Measurements from ENCODE around the gene F10. TPM values are rescaled to one million over a fixed set of nuclear protein-coding genes. Genes with fewer than 3 reads are reported as not detected.

The F10 gene
- total RNA-seq, 1 experiment from 2014 or later, result not detected

- DNase-seq (no peak), ATAC-seq (no peak)
- ChIA-PET CTCF (interaction anchor here (0.7 kb wide), 1 partner anchor 43 kb away, joined by 5 read pairs; no protein-coding TSS in a partner anchor), POLR2A (ENCODE audit: unreplicated experiment) (no interaction called here)
- no peaks in the 10 kb centered on the region for H4K20me1 ChIP-seq (ENCODE audit: low read length)
- no peaks in the 10 kb centered on the region for H3F3A ChIP-seq (ENCODE audit: low read length, unreplicated experiment)
- no peak overlapping the region for H3K4me3 ChIP-seq (ENCODE audit: low read length)
- TF ChIP-seq EZH2phosphoT487 (IDR thresholded peaks at IDR 0.05; ENCODE audit: borderline replicate concordance, low read length) (no peak), EZH2 (IDR thresholded peaks at IDR 0.05; ENCODE audit: low read length, unreplicated experiment) (no peak)
- TF ChIP-seq, protein P1, sequence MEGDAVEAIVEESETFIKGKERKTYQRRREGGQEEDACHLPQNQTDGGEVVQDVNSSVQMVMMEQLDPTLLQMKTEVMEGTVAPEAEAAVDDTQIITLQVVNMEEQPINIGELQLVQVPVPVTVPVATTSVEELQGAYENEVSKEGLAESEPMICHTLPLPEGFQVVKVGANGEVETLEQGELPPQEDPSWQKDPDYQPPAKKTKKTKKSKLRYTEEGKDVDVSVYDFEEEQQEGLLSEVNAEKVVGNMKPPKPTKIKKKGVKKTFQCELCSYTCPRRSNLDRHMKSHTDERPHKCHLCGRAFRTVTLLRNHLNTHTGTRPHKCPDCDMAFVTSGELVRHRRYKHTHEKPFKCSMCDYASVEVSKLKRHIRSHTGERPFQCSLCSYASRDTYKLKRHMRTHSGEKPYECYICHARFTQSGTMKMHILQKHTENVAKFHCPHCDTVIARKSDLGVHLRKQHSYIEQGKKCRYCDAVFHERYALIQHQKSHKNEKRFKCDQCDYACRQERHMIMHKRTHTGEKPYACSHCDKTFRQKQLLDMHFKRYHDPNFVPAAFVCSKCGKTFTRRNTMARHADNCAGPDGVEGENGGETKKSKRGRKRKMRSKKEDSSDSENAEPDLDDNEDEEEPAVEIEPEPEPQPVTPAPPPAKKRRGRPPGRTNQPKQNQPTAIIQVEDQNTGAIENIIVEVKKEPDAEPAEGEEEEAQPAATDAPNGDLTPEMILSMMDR (conservative IDR thresholded peaks at IDR 0.05; ENCODE audit: low read depth, low read length), result no peak
- H3K4me2 ChIP-seq (ENCODE audit: low read length), result no peak overlapping the region
- no peaks in the 10 kb centered on the region for H3K27me3 ChIP-seq (ENCODE audit: low read length)
- no peaks in the 10 kb centered on the region for H3K4me1 ChIP-seq (ENCODE audit: insufficient read depth, low read length)
- no TSS peak for BruUV-seq (replicated peaks)
- intact Hi-C loops (cut with micrococcal nuclease), result no loop called here
- H2AFZ ChIP-seq (ENCODE audit: low read length), result no peak overlapping the region
- H3K9me2 ChIP-seq (replicated peaks; ENCODE audit: low read length), result no peaks in the 10 kb centered on the region
- no peak overlapping the region for H3K27ac ChIP-seq (ENCODE audit: low read length)
- no peaks in the 10 kb centered on the region for H3K36me3 ChIP-seq (ENCODE audit: low read depth, low read length)
- no peaks in the 10 kb centered on the region for H3K79me2 ChIP-seq (ENCODE audit: low read length)
- H3K9me3 ChIP-seq (ENCODE audit: low read length), result no peaks in the 10 kb centered on the region
- H3K9ac ChIP-seq (ENCODE audit: low read length), result no peak overlapping the region
Observed at GRCh38 chr13:113074876-113075275, 47.7 kb upstream of the F10 start.

- no peak overlapping the region for H2AFZ ChIP-seq (ENCODE audit: low read length)
Observed at GRCh38 chr13:113075711-113076110, 46.9 kb upstream of the F10 start.

More at GRCh38 chr13:113075711-113076110, 46.9 kb upstream of the F10 start:
- ChIA-PET CTCF (no interaction called here), POLR2A (ENCODE audit: unreplicated experiment) (no interaction called here)
- no peaks in the 10 kb centered on the region for H3F3A ChIP-seq (ENCODE audit: low read length, unreplicated experiment)
- H3K4me1 ChIP-seq (ENCODE audit: insufficient read depth, low read length), result no peaks in the 10 kb centered on the region
- no peak for DNase-seq
- H3K79me2 ChIP-seq (ENCODE audit: low read length), result no peaks in the 10 kb centered on the region
- BruUV-seq (replicated peaks), result no TSS peak
- no peak overlapping the region for H3K27ac ChIP-seq (ENCODE audit: low read length)
- H3K9me3 ChIP-seq (ENCODE audit: low read length), result no peaks in the 10 kb centered on the region
- no peaks in the 10 kb centered on the region for H3K9me2 ChIP-seq (replicated peaks; ENCODE audit: low read length)
- ATAC-seq, result no peak
- no peaks in the 10 kb centered on the region for H3K36me3 ChIP-seq (ENCODE audit: low read depth, low read length)
- no peaks in the 10 kb centered on the region for H3K27me3 ChIP-seq (ENCODE audit: low read length)
- intact Hi-C loops (cut with micrococcal nuclease), result no loop called here
- TF ChIP-seq EZH2 (IDR thresholded peaks at IDR 0.05; ENCODE audit: low read length, unreplicated experiment), result no peak
- TF ChIP-seq, protein P1 (conservative IDR thresholded peaks at IDR 0.05; ENCODE audit: low read depth, low read length), result no peak
- TF ChIP-seq EZH2phosphoT487 (IDR thresholded peaks at IDR 0.05; ENCODE audit: borderline replicate concordance, low read length), result no peak
- no peak overlapping the region for H3K4me3 ChIP-seq (ENCODE audit: low read length)
- H3K4me2 ChIP-seq (ENCODE audit: low read length), result no peak overlapping the region
- no peaks in the 10 kb centered on the region for H4K20me1 ChIP-seq (ENCODE audit: low read length)
- H3K9ac ChIP-seq (ENCODE audit: low read length), result no peak overlapping the region

Measured in PC-3 (cell line).